Stimulated activated CD8-positive, alpha-beta memory T cell treated with anti-CD3 and anti-CD28 coated beads, Interleukin-15, amount 100 ng/mL, for 24 hours (primary cell): Measurements from ENCODE around the gene TNFRSF14.

Source experiments
- DNase-seq: peaks from one replicate; pipeline ENCODE4 v3.0.0-alpha.2; 2020; ENCODE audit warnings: low read depth

The TNFRSF14 gene

DNA sequence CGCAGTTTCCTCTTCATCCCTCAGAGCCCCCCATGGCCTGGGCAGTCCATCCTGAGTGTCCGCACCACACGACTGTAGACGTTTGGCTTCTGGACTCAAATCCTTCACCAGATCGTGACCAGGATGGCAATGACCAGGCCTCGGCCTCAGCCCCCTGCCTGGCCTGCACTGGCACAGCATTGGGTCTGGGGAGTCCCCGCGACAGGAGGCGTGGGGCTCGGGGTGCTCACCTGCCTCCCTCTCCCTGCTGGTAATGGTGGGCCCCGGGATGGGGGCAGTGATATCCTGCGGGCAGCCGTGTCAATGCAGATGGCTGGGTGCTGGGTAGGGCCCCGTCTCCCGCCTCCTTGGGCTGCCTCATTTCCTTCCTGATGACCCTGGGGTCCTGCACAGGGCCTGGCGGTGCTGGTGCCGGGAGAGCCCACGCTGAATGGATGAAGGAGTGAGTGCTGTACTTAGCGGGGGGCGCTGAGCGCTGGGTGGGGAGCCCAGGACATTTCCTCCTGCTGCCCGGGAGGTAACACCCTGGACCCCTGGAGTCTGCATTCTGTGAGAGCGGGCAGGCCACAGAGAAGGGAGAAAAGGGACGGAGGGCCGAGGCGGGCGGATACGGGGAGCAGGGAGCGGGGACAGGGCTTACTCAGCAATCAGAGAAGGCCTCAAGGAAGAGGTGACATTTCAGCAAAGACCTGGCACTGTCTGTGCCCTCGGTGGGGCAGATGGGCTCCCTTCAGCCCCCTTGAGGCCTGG, 2.1 kb upstream of the TNFRSF14 start:
- no peak for DNase-seq

DNA sequence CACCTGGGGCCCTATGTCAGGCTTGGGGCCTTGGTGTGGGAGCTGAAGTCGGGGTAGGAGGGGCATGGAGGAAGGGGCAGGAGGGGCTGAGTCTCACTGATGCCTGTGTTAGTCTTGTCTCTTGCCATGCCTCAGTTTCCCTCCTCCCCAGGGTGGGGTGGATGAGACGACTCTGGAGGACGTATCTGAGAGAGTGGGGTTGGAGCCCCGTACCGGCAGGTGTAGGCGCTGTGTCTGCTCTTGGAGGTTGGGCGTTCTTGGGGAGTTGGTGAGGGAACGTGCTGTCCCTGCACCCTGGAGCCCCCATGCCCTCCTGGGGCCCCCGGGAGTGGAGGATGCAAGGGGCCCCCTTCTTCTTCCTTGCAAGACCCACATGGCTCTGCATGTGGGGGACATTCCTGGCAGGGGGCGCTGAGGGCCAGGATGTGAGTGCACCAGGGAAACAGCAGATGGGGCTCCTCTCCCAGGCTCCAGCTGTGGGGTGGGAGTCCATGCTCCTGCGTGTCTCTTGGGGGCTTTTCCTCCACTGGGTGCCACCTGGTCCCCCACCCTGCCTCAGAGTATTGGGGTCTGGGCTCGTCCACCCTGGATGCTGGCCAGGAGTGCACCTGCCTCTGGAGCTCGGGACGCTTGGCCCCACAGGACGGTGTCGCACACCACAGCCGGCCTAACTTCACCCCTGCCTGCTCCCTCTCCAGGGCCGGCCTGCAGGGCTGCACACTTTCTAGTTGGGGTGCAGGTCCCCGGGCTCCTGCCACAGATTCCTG, 1.4 kb upstream of the TNFRSF14 start:
- DNase-seq: no peak

DNA sequence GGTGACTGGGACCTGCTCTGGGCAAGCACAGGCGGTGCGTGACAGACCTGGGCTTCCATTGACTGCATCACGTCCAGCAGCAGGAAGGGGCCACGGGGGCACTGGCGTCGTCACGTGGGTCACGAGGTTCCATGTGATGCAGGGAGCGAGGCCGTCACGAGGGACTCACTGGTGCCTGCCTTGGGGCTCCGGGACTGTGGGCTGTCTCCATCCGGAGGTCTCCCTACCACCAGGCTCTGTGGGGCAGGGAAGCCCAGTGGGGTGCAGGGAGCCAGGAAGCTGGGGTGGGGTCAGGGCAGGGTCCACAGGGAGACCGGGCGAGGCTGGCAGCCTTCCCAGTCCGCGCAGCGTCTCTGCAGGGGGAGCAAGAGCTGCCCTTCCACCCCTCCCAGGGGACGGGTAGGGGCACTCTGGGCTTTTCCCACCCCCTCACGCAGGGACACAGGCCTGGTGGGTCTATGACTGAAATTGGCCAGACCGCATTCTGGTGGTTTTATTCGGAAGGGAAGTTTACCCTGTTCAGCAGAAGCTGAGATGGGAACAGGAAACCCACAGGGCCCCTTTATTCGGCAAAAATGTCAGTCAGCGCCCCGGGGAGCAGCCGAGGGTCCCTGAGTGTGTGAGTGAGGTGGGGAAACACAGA, 416 bp upstream of the TNFRSF14 start:
- DNase-seq: peak; percentile 55

DNA sequence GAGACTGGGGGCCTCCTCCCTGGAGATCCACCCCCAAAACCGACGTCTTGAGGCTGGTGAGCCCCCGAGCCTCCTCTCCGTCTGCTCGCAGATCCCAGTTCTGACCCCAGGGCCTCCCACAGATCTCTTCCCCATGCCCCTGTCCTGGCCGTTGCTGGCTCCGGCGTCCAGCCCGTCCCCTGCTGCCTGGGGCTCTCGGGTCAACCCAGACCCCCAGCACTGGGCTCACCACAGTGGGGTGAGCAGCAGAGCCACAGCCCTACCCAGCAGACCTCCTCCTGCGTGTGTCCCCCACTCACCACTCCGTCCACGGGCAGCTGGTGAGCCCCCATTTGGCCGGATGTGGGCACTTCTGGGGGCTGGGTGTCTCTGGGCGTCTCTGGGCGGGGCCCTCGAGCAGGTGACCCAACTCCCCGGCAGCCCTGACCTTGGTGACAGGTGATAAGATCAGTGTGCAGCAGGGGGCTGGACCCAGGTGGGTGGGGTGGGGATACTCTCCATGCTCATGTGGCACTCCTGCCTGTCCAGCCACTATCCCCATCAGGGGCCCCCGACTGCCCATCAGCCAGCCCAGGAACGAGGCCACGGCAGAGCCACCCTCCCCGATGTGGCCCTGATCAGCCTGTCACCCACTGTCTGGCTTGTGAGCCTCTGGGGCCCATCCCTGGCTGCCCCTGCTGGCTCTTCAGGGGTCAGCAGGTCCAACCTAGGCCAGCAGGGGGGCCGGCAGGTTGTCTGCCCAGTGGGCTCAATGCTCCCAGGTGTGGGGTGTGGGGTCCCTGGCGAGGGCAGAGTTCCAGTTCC, 709 bp downstream of the TNFRSF14 start:
- DNase-seq: no peak

DNA sequence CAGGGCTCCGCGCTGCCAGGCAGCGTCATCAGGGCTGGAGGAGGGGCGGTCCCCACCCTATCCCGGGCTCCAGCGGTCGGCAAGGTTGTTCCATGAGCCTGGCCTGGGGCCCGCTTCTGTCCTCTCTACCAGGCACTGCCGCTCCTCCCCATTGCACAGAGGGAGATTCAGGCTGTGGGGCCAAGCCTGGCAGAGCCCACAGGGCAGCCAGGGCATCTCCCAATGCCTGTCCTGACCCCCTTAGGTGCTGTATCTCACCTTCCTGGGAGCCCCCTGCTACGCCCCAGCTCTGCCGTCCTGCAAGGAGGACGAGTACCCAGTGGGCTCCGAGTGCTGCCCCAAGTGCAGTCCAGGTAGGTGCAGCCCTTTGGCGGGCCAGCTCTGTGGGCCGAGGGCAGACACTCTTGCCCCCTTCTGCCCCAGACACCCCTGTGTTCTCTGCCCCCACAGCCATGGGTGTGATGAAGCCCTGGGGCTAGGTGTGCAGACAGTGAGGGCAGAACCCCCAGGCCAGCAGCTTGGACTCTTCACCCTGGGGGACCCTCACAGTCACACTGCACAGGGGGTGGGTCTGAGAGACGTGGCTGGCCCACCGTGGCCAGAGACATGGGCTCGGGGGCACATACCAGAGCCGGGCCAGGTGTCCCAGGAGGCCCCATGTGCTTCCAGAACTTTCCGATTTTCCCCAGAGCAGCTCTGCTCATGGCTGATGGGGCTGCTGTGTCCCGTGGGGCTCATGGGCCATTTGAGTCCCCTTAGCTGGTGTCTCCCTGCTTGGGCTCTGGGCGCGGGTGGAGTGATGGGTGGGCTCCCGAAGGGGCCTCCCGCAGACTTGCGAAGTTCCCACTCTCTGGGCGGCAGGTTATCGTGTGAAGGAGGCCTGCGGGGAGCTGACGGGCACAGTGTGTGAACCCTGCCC, 1.6 kb downstream of the TNFRSF14 start:
- DNase-seq: no peak

DNA sequence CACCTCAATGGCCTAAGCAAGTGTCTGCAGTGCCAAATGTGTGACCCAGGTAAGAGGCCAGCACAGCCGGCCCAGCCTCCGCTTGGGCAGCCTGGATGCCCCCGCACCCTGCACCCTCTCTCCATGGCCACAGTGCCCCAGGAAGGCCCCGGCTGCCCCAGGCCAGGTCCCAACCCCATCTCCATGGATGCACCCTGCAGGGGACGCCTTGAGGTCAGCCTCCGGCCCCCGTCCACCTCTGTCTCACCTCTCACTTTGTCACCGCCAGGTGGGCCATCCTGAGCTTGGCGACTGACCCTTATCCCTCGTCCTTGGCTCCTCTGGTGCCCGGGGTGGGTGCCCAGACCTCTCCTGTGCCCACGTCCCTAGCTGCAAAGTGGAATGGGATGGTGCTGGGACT, 2.2 kb downstream of the TNFRSF14 start:
- no peak for DNase-seq

DNA sequence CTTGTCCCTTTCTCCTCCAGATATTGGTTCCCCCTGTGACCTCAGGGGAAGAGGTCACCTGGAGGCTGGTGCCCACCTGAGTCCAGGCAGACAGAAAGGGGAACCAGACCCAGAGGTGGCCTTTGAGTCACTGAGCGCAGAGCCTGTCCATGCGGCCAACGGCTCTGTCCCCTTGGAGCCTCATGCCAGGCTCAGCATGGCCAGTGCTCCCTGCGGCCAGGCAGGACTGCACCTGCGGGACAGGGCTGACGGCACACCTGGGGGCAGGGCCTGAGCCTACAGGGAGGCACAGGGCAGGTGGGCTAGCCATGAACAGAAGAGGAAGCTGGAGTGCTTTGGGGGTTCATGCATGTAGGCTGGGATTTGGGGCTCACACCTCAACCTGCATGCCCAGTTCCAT, 2.7 kb downstream of the TNFRSF14 start:
- DNase-seq: no peak

DNA sequence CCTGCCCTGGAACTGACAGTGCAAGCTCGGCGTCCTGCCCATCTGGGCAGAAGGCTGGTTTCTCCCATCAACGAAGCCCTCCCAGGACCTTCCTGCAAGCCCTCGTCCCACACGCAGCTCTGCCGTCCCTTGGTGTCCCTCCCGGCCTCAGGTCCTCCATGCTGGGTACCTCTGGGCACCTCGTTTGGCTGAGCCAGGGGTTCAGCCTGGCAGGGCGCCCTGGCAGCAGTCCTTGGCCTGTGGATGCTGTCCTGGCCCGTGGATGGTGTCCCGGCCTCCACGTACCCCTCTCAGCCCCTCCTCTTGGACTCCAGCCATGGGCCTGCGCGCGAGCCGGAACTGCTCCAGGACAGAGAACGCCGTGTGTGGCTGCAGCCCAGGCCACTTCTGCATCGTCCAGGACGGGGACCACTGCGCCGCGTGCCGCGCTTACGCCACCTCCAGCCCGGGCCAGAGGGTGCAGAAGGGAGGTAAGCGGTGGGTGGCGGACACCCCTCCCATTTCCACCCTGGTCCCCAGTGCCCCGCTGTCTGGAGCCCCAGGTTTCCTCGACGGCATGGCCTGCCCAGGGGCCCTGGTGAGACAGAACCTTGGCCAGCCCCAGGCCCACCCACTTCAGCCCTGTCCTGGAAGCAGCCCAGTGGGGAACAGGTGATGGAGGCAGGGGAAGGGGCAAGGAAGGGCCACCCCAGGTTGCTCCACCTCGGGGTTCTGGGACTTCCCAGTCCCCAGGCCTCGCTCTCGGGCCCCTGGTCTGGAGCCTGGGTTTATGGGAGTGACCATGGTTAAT, 3.5 kb downstream of the TNFRSF14 start:
- DNase-seq: no peak

DNA sequence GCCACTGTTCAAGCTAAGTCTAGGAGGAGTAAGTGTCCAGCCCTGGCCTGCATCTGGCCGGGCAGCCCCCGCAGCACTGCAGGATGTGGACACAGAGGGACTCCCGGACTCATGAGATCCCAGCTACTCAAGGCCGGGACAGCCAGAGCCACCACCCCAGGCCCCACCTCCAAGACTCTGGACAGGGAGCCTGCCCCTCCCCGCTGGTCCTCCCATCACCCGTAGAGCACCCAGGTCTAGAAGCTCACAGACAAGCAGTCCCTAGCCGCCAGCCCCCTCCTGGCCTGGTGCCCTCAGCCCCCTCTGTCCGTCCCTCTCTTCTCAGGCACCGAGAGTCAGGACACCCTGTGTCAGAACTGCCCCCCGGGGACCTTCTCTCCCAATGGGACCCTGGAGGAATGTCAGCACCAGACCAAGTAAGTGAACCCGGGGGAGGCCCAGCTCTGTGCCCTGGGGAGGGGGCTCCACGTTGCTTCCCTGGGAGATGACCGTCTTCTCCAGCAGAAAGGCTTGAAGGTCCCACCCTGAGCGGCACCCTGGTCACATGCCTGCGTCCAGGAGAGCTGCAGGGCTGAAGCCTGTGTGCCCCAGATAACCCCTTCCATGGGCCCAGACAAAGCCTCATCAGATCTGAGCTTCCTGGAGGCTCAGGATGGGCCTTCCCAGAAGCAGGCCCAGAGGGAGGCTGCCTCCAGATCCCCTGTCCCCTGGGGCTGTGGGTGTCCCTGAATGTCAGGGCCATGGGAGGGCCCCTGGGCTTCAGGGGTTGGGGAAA, 4.3 kb downstream of the TNFRSF14 start:
- DNase-seq: no peak

DNA sequence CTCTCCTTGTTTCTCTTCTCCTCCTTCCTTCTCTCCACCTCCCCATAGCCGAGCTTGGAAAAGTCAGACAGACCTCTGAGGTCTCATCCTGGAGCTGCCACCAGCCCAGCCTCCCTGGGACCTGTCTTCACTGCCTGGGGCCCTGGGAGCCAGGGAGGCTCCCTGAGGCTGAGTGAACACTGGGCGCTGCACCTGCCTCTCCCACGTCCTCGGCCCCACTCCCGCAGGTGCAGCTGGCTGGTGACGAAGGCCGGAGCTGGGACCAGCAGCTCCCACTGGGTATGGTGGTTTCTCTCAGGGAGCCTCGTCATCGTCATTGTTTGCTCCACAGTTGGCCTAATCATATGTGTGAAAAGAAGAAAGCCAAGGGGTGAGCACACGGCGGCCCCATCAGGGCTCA, 5.3 kb downstream of the TNFRSF14 start:
- DNase-seq: no peak

DNA sequence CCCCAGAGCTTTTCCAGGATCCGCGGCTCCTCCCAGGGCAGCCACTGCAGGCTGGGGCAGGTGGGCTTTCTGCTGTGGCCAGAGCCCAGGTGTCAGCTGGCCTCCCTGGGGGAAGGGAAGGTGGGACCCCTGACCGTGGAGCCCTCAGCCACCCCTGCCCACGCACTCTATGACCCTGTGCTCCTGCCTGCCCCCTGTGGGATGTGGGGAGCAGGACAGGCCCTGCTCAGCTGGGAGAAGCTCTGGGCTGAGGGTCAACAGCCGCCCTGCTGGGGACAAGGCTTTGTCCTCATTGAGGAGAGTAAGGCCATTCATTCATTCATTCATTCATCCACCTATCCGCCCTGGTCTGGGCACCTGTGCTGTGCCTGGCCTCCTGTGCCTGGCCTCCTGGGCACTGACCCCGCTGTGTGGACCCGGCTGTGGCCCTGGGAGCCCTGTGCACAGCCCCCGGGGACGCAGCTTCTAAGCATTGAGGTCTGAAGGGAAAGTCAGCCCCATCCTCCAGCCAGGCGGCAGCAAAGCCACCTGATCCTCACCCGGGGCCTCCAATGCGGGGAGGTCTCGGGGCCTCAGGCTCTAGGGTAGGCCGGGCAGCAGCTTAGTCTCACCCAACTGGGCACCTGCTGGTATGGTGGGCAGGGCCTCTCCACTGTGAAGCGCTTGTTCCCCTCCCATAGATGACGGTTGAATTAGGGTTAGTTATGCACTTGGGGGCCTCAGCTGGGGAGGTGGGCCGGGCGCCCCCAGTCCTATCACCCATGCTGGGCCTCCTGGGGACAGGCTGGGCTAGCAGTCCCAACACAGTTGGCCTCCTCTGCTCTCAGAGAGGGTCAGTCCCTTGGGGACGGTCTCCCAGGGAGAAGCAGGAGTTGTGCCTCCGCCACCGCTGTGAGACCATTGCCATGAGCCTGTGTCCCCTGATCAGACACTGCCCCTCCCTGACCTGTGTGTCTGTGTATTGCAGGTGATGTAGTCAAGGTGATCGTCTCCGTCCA, 6.0 kb downstream of the TNFRSF14 start:
- DNase-seq: no peak

DNA sequence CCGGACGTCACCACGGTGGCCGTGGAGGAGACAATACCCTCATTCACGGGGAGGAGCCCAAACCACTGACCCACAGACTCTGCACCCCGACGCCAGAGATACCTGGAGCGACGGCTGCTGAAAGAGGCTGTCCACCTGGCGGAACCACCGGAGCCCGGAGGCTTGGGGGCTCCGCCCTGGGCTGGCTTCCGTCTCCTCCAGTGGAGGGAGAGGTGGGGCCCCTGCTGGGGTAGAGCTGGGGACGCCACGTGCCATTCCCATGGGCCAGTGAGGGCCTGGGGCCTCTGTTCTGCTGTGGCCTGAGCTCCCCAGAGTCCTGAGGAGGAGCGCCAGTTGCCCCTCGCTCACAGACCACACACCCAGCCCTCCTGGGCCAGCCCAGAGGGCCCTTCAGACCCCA, 7.0 kb downstream of the TNFRSF14 start:
- DNase-seq: no peak

DNA sequence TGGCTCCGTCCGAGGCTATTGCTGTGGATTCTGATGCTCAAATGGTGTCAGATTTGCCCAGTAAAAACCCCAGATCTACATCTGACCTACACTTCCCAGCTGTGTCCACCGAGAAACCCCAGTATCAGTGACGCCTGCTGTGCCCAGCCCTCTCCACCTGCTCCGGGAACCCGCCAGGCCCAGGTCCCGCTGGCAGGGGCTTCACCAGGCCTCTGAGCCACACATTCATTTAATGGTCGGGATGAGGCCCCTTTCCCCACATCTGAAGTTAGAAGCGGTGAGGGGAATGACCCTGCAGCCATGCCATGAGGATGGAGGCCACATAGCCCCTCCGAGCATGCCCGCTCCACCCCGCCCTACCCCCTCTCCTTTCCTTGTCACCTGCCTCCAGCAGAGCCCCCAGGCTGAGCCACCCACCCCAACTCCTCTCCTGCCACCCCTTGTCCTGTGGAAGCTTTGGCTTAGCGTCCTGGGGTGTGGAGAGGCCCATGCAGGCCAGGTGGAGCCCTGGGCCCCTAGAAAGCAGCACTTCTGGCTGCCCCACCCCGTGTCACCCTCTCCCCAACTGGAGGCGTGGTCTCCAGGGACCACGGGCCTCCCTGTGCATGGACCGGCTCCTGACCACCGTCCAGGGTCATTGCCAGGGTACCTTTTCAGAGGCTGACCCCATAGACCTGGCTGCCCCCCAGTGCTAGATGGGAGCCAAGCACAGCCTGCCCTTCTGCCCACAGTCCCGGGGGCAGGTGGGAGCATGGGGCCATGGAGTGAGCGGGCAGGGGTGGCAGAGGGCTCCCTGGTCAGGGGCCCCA, 8.0 kb downstream of the TNFRSF14 start:
- no peak for DNase-seq

DNA sequence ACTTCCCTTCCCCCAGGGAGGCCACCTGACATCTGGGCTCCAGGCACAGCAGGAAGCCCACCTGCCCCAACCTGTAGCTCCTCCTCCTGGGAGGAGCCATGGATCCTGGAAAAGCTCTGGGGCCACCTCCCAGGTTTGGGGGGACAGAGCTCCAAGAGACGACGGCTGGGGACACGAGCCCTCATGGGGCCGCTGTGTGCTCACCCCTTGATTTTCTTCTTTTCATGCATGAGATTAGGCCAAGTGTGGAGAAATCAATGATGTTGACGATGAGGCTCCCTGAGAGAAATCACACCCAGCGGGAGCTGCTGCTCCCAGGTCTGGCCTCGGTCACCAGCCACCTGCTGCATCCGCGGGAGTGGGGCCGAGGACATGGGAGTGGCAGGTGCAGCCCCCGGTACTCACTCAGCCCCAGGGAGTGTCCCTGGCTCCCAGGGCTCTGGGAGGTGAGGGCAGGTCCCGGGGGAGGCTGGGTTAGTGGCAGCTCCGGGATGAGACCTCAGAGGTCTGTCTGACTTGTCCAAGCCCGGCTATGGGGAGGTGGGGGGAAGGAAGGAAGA, 8.7 kb downstream of the TNFRSF14 start:
- DNase-seq: no peak

DNA sequence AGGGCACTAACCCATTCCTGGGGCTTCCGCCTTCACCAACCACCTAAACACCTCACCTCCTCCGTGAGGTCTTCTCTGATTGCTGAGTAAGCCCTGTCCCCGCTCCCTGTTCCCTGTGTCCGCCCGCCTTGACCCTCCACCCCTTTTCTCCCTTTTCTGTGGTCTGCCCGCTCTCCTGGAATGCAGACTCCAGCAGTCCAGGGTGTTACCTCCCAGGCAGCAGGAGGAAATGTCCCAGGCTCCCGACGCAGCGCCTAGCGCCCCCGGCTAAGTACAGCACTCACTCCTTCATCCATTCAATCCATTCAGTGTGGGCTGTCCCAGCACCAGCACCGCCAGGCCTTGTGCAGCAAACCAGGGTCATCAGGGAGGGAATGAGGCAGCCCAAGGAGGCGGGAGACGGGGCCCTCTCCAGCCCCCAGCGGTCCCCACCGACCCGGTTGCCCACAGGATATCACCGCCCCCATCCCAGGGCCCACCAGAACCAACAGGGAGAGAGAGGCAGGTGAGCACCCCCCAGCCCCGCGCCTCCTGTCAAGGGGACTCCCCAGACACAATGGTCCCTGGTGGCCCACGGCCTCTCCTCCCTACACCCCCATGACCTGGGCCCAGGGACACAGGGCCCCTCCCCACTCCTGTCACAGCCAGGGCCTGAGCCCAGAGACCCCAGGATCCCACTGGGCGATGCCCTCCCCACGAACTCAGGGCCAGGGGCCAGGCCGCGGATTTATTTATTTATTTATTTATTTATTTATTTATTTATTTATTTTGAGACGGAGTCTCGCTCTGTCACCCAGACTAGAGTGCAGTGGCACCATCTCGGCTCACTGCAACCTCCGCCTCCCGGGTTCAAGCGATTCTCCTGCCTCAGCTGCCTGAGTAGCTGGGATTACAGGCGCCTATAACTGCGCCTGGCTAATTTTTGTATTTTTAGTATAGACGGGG, 10.2 kb downstream of the TNFRSF14 start:
- DNase-seq: no peak

DNA sequence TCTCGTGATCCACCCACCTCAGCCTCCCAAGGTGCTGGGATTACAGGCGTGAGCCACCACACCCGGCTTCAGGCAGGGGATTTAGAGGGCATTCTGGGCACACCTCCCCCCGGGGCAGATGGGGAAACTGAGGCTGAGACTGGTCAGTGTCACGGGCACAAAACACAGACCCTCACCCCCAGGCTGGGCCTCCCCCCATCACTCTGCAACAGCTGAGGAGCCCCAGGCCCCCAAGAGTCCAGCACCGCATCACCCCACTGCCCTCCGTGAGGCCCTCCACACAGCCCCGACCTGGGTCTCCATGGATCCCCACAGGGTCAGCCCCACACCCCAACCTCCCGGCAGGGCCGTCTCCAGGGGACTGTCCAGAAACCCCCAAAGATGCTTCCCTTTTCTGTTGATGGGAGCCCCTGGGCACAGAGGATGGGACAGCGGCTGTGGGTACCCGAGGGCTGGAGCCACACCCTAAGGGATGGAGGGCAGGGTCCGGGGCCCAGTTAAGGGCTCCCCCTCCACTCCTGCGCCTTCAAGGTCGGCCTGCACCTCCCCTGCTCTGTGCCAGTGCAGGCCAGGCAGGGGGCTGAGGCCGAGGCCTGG, 11.0 kb downstream of the TNFRSF14 start:
- DNase-seq: no peak
